DOHH2 (cell line): ENCODE measurements around the gene ARNT2.

Source experiments
- CTCF ChIP-seq: fragments of 200-600 bp; sonication (generic); IDR thresholded peaks from one replicate; pipeline ENCODE4 v1.5.1; 2014; ENCODE audit warnings: antibody characterized with exemption, mild to moderate bottlenecking, low read depth, low read length; ENCODE audit not compliant: poor library complexity, severe bottlenecking
- EZH2phosphoT487 ChIP-seq: fragments of 200-600 bp; sonication (generic); IDR thresholded peaks from 2 replicates; pipeline ENCODE4 v1.6.1; 2017; ENCODE audit warnings: borderline replicate concordance, mild to moderate bottlenecking, antibody characterized with exemption, low read length, moderate library complexity, mixed read lengths

- TF ChIP-seq EZH2phosphoT487 (no peak), CTCF (no peak)
Observed at GRCh38 chr15:80396096-80396495, 8.1 kb upstream of the ARNT2 start.
